NCI-H1417 treated with DMSO at 0.1 percent for 48 hours (cell line): Measurements from ENCODE around the gene EML6.
"Not testable (repeated sequence)": the region's sequence is repeated elsewhere in the genome, so short reads cannot be mapped to it uniquely, and the experiment has no call there.

Experiments used
- DNase-seq: peaks from one replicate; lab custom pipeline; 2025; lab: John Stamatoyannopoulos, UW

EML6 gene

GRCh38 chr2:54965425-54965824 is 242.0 kb downstream of the EML6 start:
- DNase-seq: no peak

- DNase-seq: no peak
Measured at GRCh38 chr2:54966165-54966832, 242.8 kb downstream of the EML6 start.

GRCh38 chr2:54966837-54967236 is 243.4 kb downstream of the EML6 start:
- no peak for DNase-seq

GRCh38 chr2:54967269-54967668 is 243.8 kb downstream of the EML6 start:
- DNase-seq: no peak

GRCh38 chr2:54967759-54968365 is 244.4 kb downstream of the EML6 start:
- no peak for DNase-seq

GRCh38 chr2:54968561-54969218 is 245.2 kb downstream of the EML6 start:
- DNase-seq: no peak

GRCh38 chr2:54969295-54969939 is 246.0 kb downstream of the EML6 start:
- no peak for DNase-seq

GRCh38 chr2:54969940-54970338 is 246.5 kb downstream of the EML6 start:
- DNase-seq: no peak

GRCh38 chr2:54975175-54975574 is 251.7 kb downstream of the EML6 start:
- no peak for DNase-seq

GRCh38 chr2:54975598-54976492 is 252.4 kb downstream of the EML6 start:
- no peak for DNase-seq

GRCh38 chr2:54977149-54977548 is 253.7 kb downstream of the EML6 start:
- DNase-seq: no peak

- no peak for DNase-seq
Measured at GRCh38 chr2:54979321-54980044, 256.0 kb downstream of the EML6 start.

- no peak for DNase-seq
Measured at GRCh38 chr2:54981385-54981784, 257.9 kb downstream of the EML6 start.

GRCh38 chr2:54983345-54984220 is 260.1 kb downstream of the EML6 start:
- no peak for DNase-seq

- DNase-seq: no peak
Measured at GRCh38 chr2:54984476-54984875, 261.0 kb downstream of the EML6 start.

- DNase-seq: no peak
Measured at GRCh38 chr2:54986264-54986663, 262.8 kb downstream of the EML6 start.

GRCh38 chr2:54988612-54989011 is 265.1 kb downstream of the EML6 start:
- no peak for DNase-seq

GRCh38 chr2:54990694-54991093 is 267.2 kb downstream of the EML6 start:
- DNase-seq: not testable (repeated sequence)

- DNase-seq: no peak
Measured at GRCh38 chr2:54995553-54995952, 272.1 kb downstream of the EML6 start.

- no peak for DNase-seq
Measured at GRCh38 chr2:54997826-54998225, 274.4 kb downstream of the EML6 start.
